Stomach (tissue), 19 donors: ENCODE results near the gene RAB23. TPM values are rescaled to one million over a fixed set of nuclear protein-coding genes. Genes with fewer than 3 reads are reported as not detected.

Experiments used
- DNase-seq, 2 donors: peaks; one replicate each; pipeline versions ENCODE4 v3.0.0 to v3.0.0-alpha.2; 2013 to 2019
- H3K27ac ChIP-seq, 5 donors: fragments of 200-600 bp in 4 of 5; sonication (generic) in 4 of 5; one replicate each; pipeline ENCODE4 v1.5.1; 2013 to 2019; ENCODE audit warnings: mild to moderate bottlenecking in 1 of 5, moderate library complexity in 1 of 5
- H3K27me3 ChIP-seq, 3 donors: fragments of 200-600 bp; sonication (generic); one replicate each; pipeline ENCODE4 v1.5.1; 2017 to 2019; ENCODE audit warnings: mixed run types in 1 of 3
- H3K36me3 ChIP-seq, 4 donors: fragments of 200-600 bp; sonication (generic); 1 replicate in 3 of 4; 2 replicates in 1 of 4; pipeline ENCODE4 v1.5.1; 2016 to 2019
- H3K4me1 ChIP-seq, 4 donors: fragments of 200-600 bp; sonication (generic); one replicate each; pipeline ENCODE4 v1.5.1; 2016 to 2019
- H3K4me3 ChIP-seq, 4 donors: fragments of 200-600 bp; sonication (generic) in 3 of 4; one replicate each; pipeline ENCODE4 v1.5.1; 2016 to 2019; ENCODE audit warnings: mild to moderate bottlenecking in 1 of 4
- H3K9me3 ChIP-seq, 4 donors: fragments of 200-600 bp; sonication (generic); one replicate each; pipeline ENCODE4 v1.5.1; 2016 to 2019
- EP300 ChIP-seq: sonication (generic); formaldehyde crosslinking; IDR thresholded peaks from one replicate; pipeline ENCODE4 v1.6.1; 2017; ENCODE audit warnings: antibody characterized with exemption
- POLR2A ChIP-seq, 4 donors: fragments of 450-650 bp; IDR thresholded peaks; one replicate each; pipeline ENCODE4 v1.6.1; 2016; ENCODE audit warnings: antibody characterized with exemption in 4 of 4, control low read depth in 2 of 4, mild to moderate bottlenecking in 1 of 4, moderate library complexity in 1 of 4
- POLR2AphosphoS5 ChIP-seq, 3 donors: sonication (generic); formaldehyde crosslinking; IDR thresholded peaks; one replicate each; pipeline ENCODE4 v1.6.1; 2016; ENCODE audit warnings: antibody characterized with exemption in 3 of 3
- WGBS, 5 donors: extraction: QIAGEN DNeasy Blood & Tissue Kit in 3 of 5; methylation state at CpG; one replicate each; pipeline versions ENCODE4 v1.1.5 to v1.1.7; 2013 to 2018; 5-methylcytosine and 5-hydroxymethylcytosine counted together
- intact Hi-C: fragments of 100-400 bp; cut with DNase I; formaldehyde crosslinking; loops from one replicate; pipeline ENCODE4 v1.15.1; 2023; ENCODE audit warnings: low total_unique reads
- long read RNA-seq, 10 donors: transcript quantifications; one replicate each; lab custom pipeline, GENCODE V29; 2026
- polyA plus RNA-seq, 3 donors: library from polyadenylated mRNA; stranded (reverse); fragments of 200-250 nt; gene quantifications; one replicate each; pipeline ENCODE4 v1.2.3, GENCODE V29; 2013
- total RNA-seq, 5 donors: library from RNA; depleted of rRNA; stranded (reverse); fragments of >200 nt; gene quantifications; one replicate each; pipeline versions ENCODE4 v1.1.0 to v1.2.3, GENCODE V29; 2014 to 2016
- TF ChIP-seq, protein P1 (sequence below), 7 experiments: fragments of 450-650 bp in 4 of 7; fragments of 200-600 bp in 3 of 7; sonication (generic) in 3 of 7; IDR thresholded peaks; one replicate each; pipeline ENCODE4 v1.5.1; 2016 to 2019; ENCODE audit warnings: antibody characterized with exemption in 7 of 7, control low read depth in 2 of 7, mild to moderate bottlenecking in 1 of 7
- donor health status: healthy with polysubstance abuse.
- donor health status: Bipolar disorder and iron deficiency.
- donor health status: healthy.

RAB23 gene
- total RNA-seq (10 to 100 TPM; 11.1 to 51.3 (median 23.8) TPM), polyA plus RNA-seq (10 to 100 TPM in 2 of 3 donors, 1 to 10 TPM in 1; 5.5 to 11.3 (median 10.5) TPM)
- long read RNA-seq, donor 1, full-length matches to known transcripts, result 6 of 6 reads
- long read RNA-seq, donor 1, partial matches to known transcripts, result 0 of 6 reads
- long read RNA-seq, donor 1, other reads (novel, unspliced or antisense), result 0 of 6 reads
- long read RNA-seq, donor 2, full-length matches to known transcripts, result 6 of 6 reads
- long read RNA-seq, donor 2, partial matches to known transcripts, result 0 of 6 reads
- long read RNA-seq, donor 2, other reads (novel, unspliced or antisense), result 0 of 6 reads
- long read RNA-seq, donor 3, full-length matches to known transcripts, result 2 of 2 reads
- long read RNA-seq, donor 3, partial matches to known transcripts, result 0 of 2 reads
- long read RNA-seq, donor 3, other reads (novel, unspliced or antisense), result 0 of 2 reads
- long read RNA-seq, donor 4, result 0 reads
- long read RNA-seq, donor 5, full-length matches to known transcripts, result 5 of 5 reads
- long read RNA-seq, donor 5, partial matches to known transcripts, result 0 of 5 reads
- long read RNA-seq, donor 5, other reads (novel, unspliced or antisense), result 0 of 5 reads
- long read RNA-seq, donor 6, full-length matches to known transcripts, result 5 of 36 reads
- long read RNA-seq, donor 6, partial matches to known transcripts, result 31 of 36 reads
- long read RNA-seq, donor 6, other reads (novel, unspliced or antisense), result 0 of 36 reads
- long read RNA-seq, donor 7, full-length matches to known transcripts, result 11 of 11 reads
- long read RNA-seq, donor 7, partial matches to known transcripts, result 0 of 11 reads
- long read RNA-seq, donor 7, other reads (novel, unspliced or antisense), result 0 of 11 reads
- long read RNA-seq, donor 8, full-length matches to known transcripts, result 3 of 10 reads
- long read RNA-seq, donor 8, partial matches to known transcripts, result 7 of 10 reads
- long read RNA-seq, donor 8, other reads (novel, unspliced or antisense), result 0 of 10 reads
- long read RNA-seq, donor 9, full-length matches to known transcripts, result 4 of 4 reads
- long read RNA-seq, donor 9, partial matches to known transcripts, result 0 of 4 reads
- long read RNA-seq, donor 9, other reads (novel, unspliced or antisense), result 0 of 4 reads
- long read RNA-seq, donor 10, full-length matches to known transcripts, result 2 of 2 reads
- long read RNA-seq, donor 10, partial matches to known transcripts, result 0 of 2 reads
- long read RNA-seq, donor 10, other reads (novel, unspliced or antisense), result 0 of 2 reads

- H3K27ac ChIP-seq, result peak within 1 kb of the TSS; percentile 78 to 94 (median 89)
- peak; percentile 84 to 96 for DNase-seq
- no peaks in the 10 kb centered on the region for H3K9me3 ChIP-seq
- intact Hi-C loops, result no loop called here
- H3K27me3 ChIP-seq, result no peaks in the 10 kb centered on the region
- H3K4me3 ChIP-seq, result peak within 1 kb of the TSS; percentile 88 to 100 (median 92)
- 0 to 1% (median 0%) methylated on average over 31 to 69 of the region's 69 CpGs for WGBS, 5 donors
- peak in 1 of 4 donors; percentile 42 for TF ChIP-seq POLR2A (IDR thresholded peaks at IDR 0.05)
- no peak for TF ChIP-seq EP300
- peak; percentile 72 to 87 (median 74) for TF ChIP-seq POLR2AphosphoS5 (IDR thresholded peaks at IDR 0.05)
- TF ChIP-seq, protein P1, sequence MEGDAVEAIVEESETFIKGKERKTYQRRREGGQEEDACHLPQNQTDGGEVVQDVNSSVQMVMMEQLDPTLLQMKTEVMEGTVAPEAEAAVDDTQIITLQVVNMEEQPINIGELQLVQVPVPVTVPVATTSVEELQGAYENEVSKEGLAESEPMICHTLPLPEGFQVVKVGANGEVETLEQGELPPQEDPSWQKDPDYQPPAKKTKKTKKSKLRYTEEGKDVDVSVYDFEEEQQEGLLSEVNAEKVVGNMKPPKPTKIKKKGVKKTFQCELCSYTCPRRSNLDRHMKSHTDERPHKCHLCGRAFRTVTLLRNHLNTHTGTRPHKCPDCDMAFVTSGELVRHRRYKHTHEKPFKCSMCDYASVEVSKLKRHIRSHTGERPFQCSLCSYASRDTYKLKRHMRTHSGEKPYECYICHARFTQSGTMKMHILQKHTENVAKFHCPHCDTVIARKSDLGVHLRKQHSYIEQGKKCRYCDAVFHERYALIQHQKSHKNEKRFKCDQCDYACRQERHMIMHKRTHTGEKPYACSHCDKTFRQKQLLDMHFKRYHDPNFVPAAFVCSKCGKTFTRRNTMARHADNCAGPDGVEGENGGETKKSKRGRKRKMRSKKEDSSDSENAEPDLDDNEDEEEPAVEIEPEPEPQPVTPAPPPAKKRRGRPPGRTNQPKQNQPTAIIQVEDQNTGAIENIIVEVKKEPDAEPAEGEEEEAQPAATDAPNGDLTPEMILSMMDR (IDR thresholded peaks at IDR 0.05), result peak in 2 of 7 experiments; percentile 4 to 17
- H3K4me1 ChIP-seq, result peaks cover 0 to 26% (median 11%) of the 10 kb centered on the region in 4 donors
- no peaks in the 10 kb centered on the region for H3K36me3 ChIP-seq
Measured at GRCh38 chr6:57221936-57222742, at the start of gene RAB23. TSS of gene RAB23 (minus strand) at chr6:57222307. CDS start at chr6:57210380, 11,927 bp downstream.

DNA sequence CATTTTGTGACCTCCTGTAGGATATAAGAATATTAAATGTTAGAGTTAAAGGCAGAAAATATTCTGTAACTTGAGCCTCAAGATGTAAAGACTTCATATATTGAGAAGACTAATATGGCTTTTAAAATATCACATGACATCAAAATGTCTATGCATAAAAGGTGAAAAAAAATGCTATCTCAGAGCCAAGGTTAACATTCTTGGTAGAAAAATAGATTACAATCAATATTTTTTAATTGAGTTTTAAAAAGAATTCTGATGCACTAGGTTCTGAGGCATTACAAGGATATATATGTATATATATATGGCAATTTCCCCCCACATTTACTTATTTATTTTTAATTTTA lies 46.2 kb upstream of the RAB23 start:
- Histone ChIP-seq H3K9me3 (no peaks in the 10 kb centered on the region), H3K27ac (peak overlapping the region in 1 of 5 donors; percentile 57), H3K27me3 (no peaks in the 10 kb centered on the region), H3K4me1 (peaks cover 0 to 17% (median 8%) of the 10 kb centered on the region in 4 donors), H3K36me3 (no peaks in the 10 kb centered on the region), H3K4me3 (no peak overlapping the region)
- DNase-seq, result no peak
- intact Hi-C loops, result no loop called here
- TF ChIP-seq EP300 (no peak), POLR2AphosphoS5 (IDR thresholded peaks at IDR 0.05) (no peak), POLR2A (IDR thresholded peaks at IDR 0.05) (no peak)
- TF ChIP-seq, protein P1 (IDR thresholded peaks at IDR 0.05), result no peak

- Histone ChIP-seq H3K36me3 (no peaks in the 10 kb centered on the region), H3K4me1 (peaks cover 0 to 19% (median 8%) of the 10 kb centered on the region in 4 donors), H3K9me3 (no peaks in the 10 kb centered on the region), H3K27me3 (no peaks in the 10 kb centered on the region), H3K27ac (peak overlapping the region in 3 of 5 donors; percentile 46 to 57 (median 47)), H3K4me3 (no peak overlapping the region)
- TF ChIP-seq POLR2AphosphoS5 (IDR thresholded peaks at IDR 0.05) (peak in 1 of 3 donors; percentile 12), EP300 (no peak), POLR2A (IDR thresholded peaks at IDR 0.05) (no peak)
- TF ChIP-seq, protein P1 (IDR thresholded peaks at IDR 0.05), result peak in 5 of 7 experiments; percentile 17 to 53 (median 34)
- WGBS, 5 donors, result 67 to 78% (median 74%) methylated on average over 10 of the region's 10 CpGs
- intact Hi-C loops, result no loop called here
- peak; percentile 44 to 83 for DNase-seq
Measured at GRCh38 chr6:57267586-57268293, 45.6 kb upstream of the RAB23 start.
